ENCODE results near the gene KCTD20. TPM values are rescaled to one million over a fixed set of nuclear protein-coding genes. Genes with fewer than 3 reads are reported as not detected.

Gene KCTD20
- total and polyA plus RNA-seq, 10 of the 15 experiments (the other 5 are each of a cell fraction or from before 2014, with no cell fraction given): 18.1 to 77.0 (median 50.5) TPM

DNA sequence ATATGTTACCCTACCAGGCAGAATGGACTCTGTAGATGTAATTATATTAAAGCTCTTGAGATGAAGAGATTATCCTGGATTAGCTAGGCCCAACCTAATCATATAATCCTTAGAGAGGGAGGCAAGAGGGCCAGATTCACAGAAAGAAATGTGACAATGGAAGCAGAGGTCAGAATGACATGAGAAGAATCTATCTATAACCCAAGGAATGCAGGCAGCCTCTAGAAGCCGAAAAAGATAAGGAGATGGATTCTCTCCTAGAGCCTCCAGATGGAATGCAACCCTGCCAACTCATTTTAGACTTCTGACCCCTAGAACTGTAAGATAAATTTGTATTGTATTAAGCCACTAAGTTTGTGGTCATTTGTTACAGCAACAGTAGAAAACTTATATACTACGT lies 12.4 kb upstream of the KCTD20 start (continued):
- TF ChIP-seq, protein P1, sequence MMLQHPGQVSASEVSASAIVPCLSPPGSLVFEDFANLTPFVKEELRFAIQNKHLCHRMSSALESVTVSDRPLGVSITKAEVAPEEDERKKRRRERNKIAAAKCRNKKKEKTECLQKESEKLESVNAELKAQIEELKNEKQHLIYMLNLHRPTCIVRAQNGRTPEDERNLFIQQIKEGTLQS (IDR thresholded peaks at IDR 0.05; ENCODE audit: borderline replicate concordance, extremely low read depth, low read depth, low read length): no peak
- TF ChIP-seq, protein P2, sequence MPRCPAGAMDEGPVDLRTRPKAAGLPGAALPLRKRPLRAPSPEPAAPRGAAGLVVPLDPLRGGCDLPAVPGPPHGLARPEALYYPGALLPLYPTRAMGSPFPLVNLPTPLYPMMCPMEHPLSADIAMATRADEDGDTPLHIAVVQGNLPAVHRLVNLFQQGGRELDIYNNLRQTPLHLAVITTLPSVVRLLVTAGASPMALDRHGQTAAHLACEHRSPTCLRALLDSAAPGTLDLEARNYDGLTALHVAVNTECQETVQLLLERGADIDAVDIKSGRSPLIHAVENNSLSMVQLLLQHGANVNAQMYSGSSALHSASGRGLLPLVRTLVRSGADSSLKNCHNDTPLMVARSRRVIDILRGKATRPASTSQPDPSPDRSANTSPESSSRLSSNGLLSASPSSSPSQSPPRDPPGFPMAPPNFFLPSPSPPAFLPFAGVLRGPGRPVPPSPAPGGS (IDR thresholded peaks at IDR 0.05; ENCODE audit: borderline replicate concordance, insufficient read depth, low read depth, low read length, poor library complexity, severe bottlenecking): no peak

DNA sequence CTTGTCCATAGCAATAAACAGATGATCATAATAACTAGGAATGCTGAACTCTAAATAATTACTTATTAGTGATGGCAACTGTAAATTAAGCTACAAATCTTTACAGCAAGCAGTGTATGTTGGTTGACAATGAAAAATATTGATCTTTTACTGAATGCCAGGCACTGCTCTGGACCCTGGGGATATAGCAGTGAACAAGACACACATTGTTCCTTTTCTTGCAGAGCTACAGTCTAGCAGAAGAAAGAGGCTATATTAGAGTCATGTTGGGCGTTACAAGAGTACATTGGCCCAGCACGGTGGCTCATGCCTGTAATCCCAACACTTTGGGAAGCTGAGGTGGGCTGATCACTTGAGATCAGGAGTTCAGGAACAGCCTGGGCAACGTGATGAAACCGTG lies 11.6 kb upstream of the KCTD20 start:
- H2AFZ ChIP-seq (ENCODE audit: control insufficient read depth, low read depth, low read length): no peak overlapping the region; the same call in 1 of the 2 replicates
- SMC1A ChIA-PET (ENCODE audit: uncharacterized antibody, unreplicated experiment): interaction anchor here (1.3 kb wide), 1 partner anchor 184 kb away, joined by 5 read pairs; no protein-coding TSS in a partner anchor
- no peak overlapping the region for H3K4me3 ChIP-seq
- no peak overlapping the region for H3K27ac ChIP-seq (ENCODE audit: control insufficient read depth, insufficient read depth)
- no peak for DNase-seq (ENCODE audit: low read depth, low spot score)
- in situ Hi-C loops (cut with MboI) (no loop called here), intact Hi-C loops (cut with micrococcal nuclease; ENCODE audit: unreplicated experiment) (no loop called here)
- no peaks in the 10 kb centered on the region for H3K27me3 ChIP-seq (replicated peaks in 1 of 2; ENCODE audit: control insufficient read depth in 2 of 2, insufficient read depth in 2 of 2, low read length in 1 of 2)
- H3K4me2 ChIP-seq (ENCODE audit: control insufficient read depth, insufficient read depth): no peak overlapping the region
- CTCF ChIA-PET: interaction anchor here (0.9 to 1.8 kb wide), 7 partner anchors 8 to 184 kb away, joined by 3 to 8 read pairs (median 3); no protein-coding TSS in a partner anchor
- H3K9ac ChIP-seq (ENCODE audit: control insufficient read depth, insufficient read depth, low read length): no peak overlapping the region
- no peak for ATAC-seq
- no peaks in the 10 kb centered on the region for H3K79me2 ChIP-seq (ENCODE audit: control insufficient read depth, insufficient read depth, low read length)
- H3K4me1 ChIP-seq (ENCODE audit: control insufficient read depth, insufficient read depth, low read length): peaks cover 15% of the 10 kb centered on the region
- no peaks in the 10 kb centered on the region for H3K36me3 ChIP-seq (ENCODE audit: control insufficient read depth in 2 of 2, insufficient read depth in 2 of 2, low read length in 1 of 2)
- FAIRE-seq: no peak
- 49% methylated on average over 4 of the region's 4 CpGs for WGBS (ENCODE audit: insufficient coverage, insufficient replicate concordance, low lambda C conversion rate, missing lambda C conversion rate)
- BruUV-seq (replicated peaks): no TSS peak
- H4K20me1 ChIP-seq (ENCODE audit: control insufficient read depth, insufficient read depth): no peaks in the 10 kb centered on the region
- POLR2A ChIA-PET: interaction anchor here (0.8 to 4.5 kb wide), 4 partner anchors 10 to 148 kb away, joined by 3 to 19 read pairs (median 6); no protein-coding TSS in a partner anchor
- RAD21 ChIA-PET (ENCODE audit: unreplicated experiment): interaction anchor here (1.2 to 2.6 kb wide), 3 partner anchors 8 to 73 kb away, joined by 4 to 8 read pairs (median 5); no protein-coding TSS in a partner anchor
- TF ChIP-seq RUNX3 (IDR thresholded peaks at IDR 0.05; ENCODE audit: low read length) (no peak), ETV6 (conservative IDR thresholded peaks at IDR 0.05 in 1 of 2, IDR thresholded peaks at IDR 0.05 in 1 of 2; ENCODE audit: borderline replicate concordance in 1 of 2, low read depth in 1 of 2) (no peak), WRNIP1 (IDR thresholded peaks at IDR 0.05; ENCODE audit: borderline replicate concordance, low read depth, low read length) (no peak), POLR2A (IDR thresholded peaks at IDR 0.05; ENCODE audit: low read depth, low read length) (no peak), DPF2 (IDR thresholded peaks at IDR 0.05) (no peak), LARP7 (IDR thresholded peaks at IDR 0.05) (no peak)
- TF ChIP-seq, protein P3, sequence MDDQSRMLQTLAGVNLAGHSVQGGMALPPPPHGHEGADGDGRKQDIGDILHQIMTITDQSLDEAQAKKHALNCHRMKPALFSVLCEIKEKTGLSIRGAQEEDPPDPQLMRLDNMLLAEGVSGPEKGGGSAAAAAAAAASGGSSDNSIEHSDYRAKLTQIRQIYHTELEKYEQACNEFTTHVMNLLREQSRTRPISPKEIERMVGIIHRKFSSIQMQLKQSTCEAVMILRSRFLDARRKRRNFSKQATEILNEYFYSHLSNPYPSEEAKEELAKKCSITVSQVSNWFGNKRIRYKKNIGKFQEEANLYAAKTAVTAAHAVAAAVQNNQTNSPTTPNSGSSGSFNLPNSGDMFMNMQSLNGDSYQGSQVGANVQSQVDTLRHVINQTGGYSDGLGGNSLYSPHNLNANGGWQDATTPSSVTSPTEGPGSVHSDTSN (IDR thresholded peaks at IDR 0.05; ENCODE audit: insufficient replicate concordance, low read depth, low read length): no peak
- TF ChIP-seq, protein P4, sequence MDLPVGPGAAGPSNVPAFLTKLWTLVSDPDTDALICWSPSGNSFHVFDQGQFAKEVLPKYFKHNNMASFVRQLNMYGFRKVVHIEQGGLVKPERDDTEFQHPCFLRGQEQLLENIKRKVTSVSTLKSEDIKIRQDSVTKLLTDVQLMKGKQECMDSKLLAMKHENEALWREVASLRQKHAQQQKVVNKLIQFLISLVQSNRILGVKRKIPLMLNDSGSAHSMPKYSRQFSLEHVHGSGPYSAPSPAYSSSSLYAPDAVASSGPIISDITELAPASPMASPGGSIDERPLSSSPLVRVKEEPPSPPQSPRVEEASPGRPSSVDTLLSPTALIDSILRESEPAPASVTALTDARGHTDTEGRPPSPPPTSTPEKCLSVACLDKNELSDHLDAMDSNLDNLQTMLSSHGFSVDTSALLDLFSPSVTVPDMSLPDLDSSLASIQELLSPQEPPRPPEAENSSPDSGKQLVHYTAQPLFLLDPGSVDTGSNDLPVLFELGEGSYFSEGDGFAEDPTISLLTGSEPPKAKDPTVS (IDR thresholded peaks at IDR 0.05; ENCODE audit: low read depth, low read length): no peak
- TF ChIP-seq, protein P5, sequence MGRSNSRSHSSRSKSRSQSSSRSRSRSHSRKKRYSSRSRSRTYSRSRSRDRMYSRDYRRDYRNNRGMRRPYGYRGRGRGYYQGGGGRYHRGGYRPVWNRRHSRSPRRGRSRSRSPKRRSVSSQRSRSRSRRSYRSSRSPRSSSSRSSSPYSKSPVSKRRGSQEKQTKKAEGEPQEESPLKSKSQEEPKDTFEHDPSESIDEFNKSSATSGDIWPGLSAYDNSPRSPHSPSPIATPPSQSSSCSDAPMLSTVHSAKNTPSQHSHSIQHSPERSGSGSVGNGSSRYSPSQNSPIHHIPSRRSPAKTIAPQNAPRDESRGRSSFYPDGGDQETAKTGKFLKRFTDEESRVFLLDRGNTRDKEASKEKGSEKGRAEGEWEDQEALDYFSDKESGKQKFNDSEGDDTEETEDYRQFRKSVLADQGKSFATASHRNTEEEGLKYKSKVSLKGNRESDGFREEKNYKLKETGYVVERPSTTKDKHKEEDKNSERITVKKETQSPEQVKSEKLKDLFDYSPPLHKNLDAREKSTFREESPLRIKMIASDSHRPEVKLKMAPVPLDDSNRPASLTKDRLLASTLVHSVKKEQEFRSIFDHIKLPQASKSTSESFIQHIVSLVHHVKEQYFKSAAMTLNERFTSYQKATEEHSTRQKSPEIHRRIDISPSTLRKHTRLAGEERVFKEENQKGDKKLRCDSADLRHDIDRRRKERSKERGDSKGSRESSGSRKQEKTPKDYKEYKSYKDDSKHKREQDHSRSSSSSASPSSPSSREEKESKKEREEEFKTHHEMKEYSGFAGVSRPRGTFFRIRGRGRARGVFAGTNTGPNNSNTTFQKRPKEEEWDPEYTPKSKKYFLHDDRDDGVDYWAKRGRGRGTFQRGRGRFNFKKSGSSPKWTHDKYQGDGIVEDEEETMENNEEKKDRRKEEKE (IDR thresholded peaks at IDR 0.05): no peak
- no peaks in the 10 kb centered on the region for H3K9me3 ChIP-seq (replicated peaks; ENCODE audit: control insufficient read depth, insufficient read depth, low read length)
